GM19099 (cell line): ENCODE results near the gene TRAFD1.

Experiments
- POLR2A ChIP-seq: IDR thresholded peaks from 3 replicates; pipeline ENCODE4 v1.6.1; 2011; ENCODE audit warnings: low read depth; ENCODE audit not compliant: insufficient read length; ENCODE audit errors: extremely low read depth

Gene TRAFD1

GRCh38 chr12:112125250-112125999 is at the start of gene TRAFD1:
Gene TRAFD1, plus strand, starts transcription at chr12:112125560. Its CDS starts 4,963 bp downstream, at chr12:112130523.
- TF ChIP-seq POLR2A: peak; percentile 99

- no peak for TF ChIP-seq POLR2A
Observed at GRCh38 chr12:112087055-112087850, 38.1 kb upstream of the TRAFD1 start.

GRCh38 chr12:112087851-112088250 is 37.5 kb upstream of the TRAFD1 start:
- no peak for TF ChIP-seq POLR2A

- TF ChIP-seq POLR2A: no peak
Observed at GRCh38 chr12:112091563-112091962, 33.8 kb upstream of the TRAFD1 start.

- no peak for TF ChIP-seq POLR2A
Observed at GRCh38 chr12:112096070-112096469, 29.3 kb upstream of the TRAFD1 start.

- TF ChIP-seq POLR2A: no peak
Observed at GRCh38 chr12:112096667-112097066, 28.7 kb upstream of the TRAFD1 start.

DNA sequence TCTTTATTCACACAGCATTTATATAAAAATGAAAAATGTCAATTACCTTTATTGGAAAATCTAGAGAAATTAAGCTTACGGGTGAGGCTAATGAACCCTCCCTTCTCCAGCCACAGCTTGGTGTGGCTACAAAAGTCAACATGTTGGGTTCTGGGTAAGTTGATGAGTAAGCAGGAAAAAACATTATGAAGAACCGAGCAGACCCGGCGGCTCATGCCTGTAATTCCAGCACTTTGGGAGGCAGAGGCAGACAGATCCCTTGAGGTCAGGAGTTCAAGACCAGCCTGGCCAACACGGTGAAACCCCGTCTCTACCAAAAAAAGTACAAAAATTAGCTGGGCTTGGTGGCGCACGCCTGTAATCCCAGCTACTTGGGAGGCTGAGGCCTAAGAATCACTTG is 27.7 kb upstream of the TRAFD1 start:
- no peak for TF ChIP-seq POLR2A

GRCh38 chr12:112102127-112102526 is 23.2 kb upstream of the TRAFD1 start:
- TF ChIP-seq POLR2A: no peak

- TF ChIP-seq POLR2A: no peak
Observed at GRCh38 chr12:112103758-112104503, 21.4 kb upstream of the TRAFD1 start.

- no peak for TF ChIP-seq POLR2A
Observed at GRCh38 chr12:112105891-112106290, 19.5 kb upstream of the TRAFD1 start.

DNA sequence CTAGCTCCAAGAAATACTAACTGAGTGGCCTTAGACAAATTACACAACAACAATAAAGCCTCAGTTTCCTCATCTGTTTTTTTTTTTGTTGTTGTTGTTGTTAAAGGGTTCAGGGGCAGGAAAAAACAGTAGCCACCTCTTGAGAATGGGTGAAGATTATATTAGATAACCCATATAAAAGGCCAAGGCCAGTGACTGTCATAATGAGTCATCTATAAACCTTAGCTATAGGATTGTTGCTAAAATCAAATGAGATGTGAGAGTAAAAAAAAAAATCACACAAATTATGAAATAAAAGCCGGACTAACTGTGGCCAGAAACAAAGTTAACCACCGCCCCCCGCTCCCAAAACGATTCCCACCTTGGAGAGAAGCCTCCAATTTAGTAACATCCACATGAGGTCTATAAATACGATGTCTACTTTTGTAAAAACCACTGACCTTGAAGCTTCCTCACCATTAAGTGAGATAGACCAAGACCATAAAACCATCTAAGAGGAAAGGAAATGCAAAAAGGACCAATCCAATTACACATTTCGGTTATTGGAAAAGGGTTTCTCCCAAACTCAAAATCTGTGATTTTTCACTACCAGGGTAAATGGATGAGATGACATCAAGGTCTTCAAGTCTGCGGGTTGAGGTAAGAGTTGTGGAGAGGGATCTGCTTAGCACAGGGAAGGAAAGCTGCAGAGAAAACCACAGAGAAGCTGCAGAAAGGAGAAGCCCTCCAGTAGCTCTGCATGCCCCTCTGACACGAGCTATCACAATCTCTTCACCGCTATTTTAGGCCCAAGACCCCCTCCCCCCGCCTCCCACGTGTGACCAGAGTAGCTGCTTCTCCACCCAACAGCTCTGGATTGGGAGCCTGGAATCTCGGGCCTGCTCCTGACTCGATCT is 17.8 kb upstream of the TRAFD1 start:
- TF ChIP-seq POLR2A: no peak

DNA sequence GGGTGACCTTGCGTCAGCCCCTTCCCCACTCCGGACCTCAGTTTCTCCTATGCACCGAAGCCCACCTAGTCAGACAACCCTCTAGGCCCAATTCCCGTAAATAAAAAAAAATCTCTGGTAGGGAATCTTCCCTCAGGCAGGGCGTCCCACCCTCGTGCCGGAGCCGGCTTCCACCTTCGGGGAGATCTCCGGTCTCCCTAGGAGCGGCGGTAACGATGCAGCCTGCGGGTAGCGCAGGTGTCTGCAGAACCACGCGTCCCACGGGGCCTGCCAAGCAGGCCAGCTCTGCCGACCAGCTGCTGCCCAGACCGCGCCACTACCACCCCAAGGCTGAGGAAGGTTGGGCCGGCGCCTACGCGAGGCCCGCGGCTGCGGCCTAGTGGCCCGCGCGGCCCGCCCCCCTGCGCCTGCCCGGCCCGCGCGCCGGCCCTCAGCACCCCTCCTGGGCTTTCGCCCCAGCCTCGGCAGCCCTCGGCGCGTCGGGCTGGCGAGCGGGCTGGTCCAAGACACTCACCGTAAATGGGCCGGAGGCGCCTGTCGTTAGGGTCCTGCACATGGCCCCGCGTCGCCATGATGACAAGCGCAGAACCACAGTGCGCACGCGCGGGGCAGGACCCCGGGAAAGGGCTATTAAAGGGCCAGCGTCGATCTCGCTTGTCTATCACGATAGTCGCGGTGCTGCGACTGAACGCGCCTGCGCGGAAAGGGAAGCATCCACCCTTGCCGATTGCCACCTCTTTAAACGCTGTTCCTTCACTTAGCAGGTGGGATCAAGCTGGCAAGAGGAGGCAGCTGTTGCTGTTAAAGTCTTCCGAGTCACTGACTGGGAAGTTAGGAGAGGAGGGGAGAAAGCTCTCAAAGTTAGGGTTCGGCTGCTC is 16.9 kb upstream of the TRAFD1 start, which contains the start of gene NAA25:
NAA25 (minus strand) TSS at position 582 of the 878 bp plus-strand sequence; CDS start at position 572, 10 bp downstream.
- TF ChIP-seq POLR2A: peak; percentile 74

- TF ChIP-seq POLR2A: no peak
Observed at GRCh38 chr12:112111931-112112330, 13.4 kb upstream of the TRAFD1 start.
